IMR-90 (cell line): Measurements from ENCODE around the gene SLFN12L. TPM values are rescaled to one million over a fixed set of nuclear protein-coding genes. Genes with fewer than 3 reads are reported as not detected.

Source experiments
- ATAC-seq: fragments of 200-7000 bp; cut with Tn5 transposase; 2 replicates; pipeline ENCODE4 v1.9.1; 2020; ENCODE audit warnings: low read depth, mild to moderate bottlenecking, moderate library complexity
- BruUV-seq: library from RNA; stranded (reverse); fragments of 400-500 nt; replicated peaks from 2 replicates; lab custom pipeline; 2021; lab: Mats Ljungman, UMichigan
- CTCF ChIA-PET: fragments of 300-600 bp; formaldehyde crosslinking; extraction: SDS; loops from one replicate; lab custom pipeline; 2021; ENCODE audit warnings: antibody characterized with exemption; lab: Yijun Ruan, JAX
- POLR2A ChIA-PET: fragments of 300-600 bp; sonication (Branson Sonifier 250); formaldehyde crosslinking; loops from one replicate; lab custom pipeline; 2022; ENCODE audit warnings: antibody characterized with exemption; ENCODE audit not compliant: unreplicated experiment; lab: Charles Lee
- DNase-seq: peaks from one replicate; pipeline ENCODE4 v3.0.0; 2013
- H2AFZ ChIP-seq: replicated peaks from 2 replicates; pipeline ENCODE3; 2013; ENCODE audit warnings: low read length, mild to moderate bottlenecking; ENCODE audit not compliant: poor library complexity
- H2AK5ac ChIP-seq: 2 replicates; pipeline ENCODE4 v1.6.1; 2013; ENCODE audit warnings: low read depth, low read length, inconsistent platforms
- H2AK9ac ChIP-seq: replicated peaks from 2 replicates; pipeline ENCODE3; 2013; ENCODE audit warnings: mild to moderate bottlenecking, low read depth, low read length, moderate library complexity; ENCODE audit not compliant: poor library complexity
- H2BK120ac ChIP-seq: 2 replicates; pipeline ENCODE4 v1.6.1; 2013; ENCODE audit warnings: low read depth, low read length, inconsistent platforms
- H2BK15ac ChIP-seq: 3 replicates; pipeline ENCODE4 v1.6.1; 2013; ENCODE audit warnings: low read depth, low read length, inconsistent platforms
- H2BK20ac ChIP-seq: 2 replicates; pipeline ENCODE4 v1.6.1; 2013; ENCODE audit warnings: low read depth, mild to moderate bottlenecking, inconsistent platforms, low read length, moderate library complexity
- H2BK5ac ChIP-seq: 2 replicates; pipeline ENCODE4 v1.6.1; 2013; ENCODE audit warnings: mild to moderate bottlenecking, low read depth, low read length, inconsistent platforms; ENCODE audit not compliant: poor library complexity, severe bottlenecking
- H3K14ac ChIP-seq: replicated peaks from 2 replicates; pipeline ENCODE4 v1.6.1; 2013; ENCODE audit warnings: low read depth, low read length, inconsistent platforms
- H3K18ac ChIP-seq: 2 replicates; pipeline ENCODE4 v1.6.1; 2013; ENCODE audit warnings: low read depth, low read length, control low read depth
- H3K23ac ChIP-seq: 2 replicates; pipeline ENCODE4 v1.6.1; 2013; ENCODE audit warnings: low read depth, low read length, inconsistent platforms
- H3K27ac ChIP-seq: 2 replicates; pipeline ENCODE4 v1.5.1; 2013; ENCODE audit warnings: mild to moderate bottlenecking, control low read depth, low read length; ENCODE audit not compliant: insufficient read depth
- H3K27me3 ChIP-seq: 2 replicates; pipeline ENCODE4 v1.6.1; 2013; ENCODE audit warnings: low read length; ENCODE audit not compliant: control insufficient read depth, insufficient read depth
- H3K36me3 ChIP-seq: 2 replicates; pipeline ENCODE4 v1.6.1; 2013; ENCODE audit warnings: low read length, mixed read lengths; ENCODE audit not compliant: control insufficient read depth, insufficient read depth
- H3K4ac ChIP-seq: 2 replicates; pipeline ENCODE4 v1.6.1; 2013; ENCODE audit warnings: low read depth, low read length, inconsistent platforms
- H3K4me1 ChIP-seq: 2 replicates; pipeline ENCODE4 v1.6.1; 2013; ENCODE audit warnings: low read length, mixed read lengths; ENCODE audit not compliant: control insufficient read depth, insufficient read depth
- H3K4me2 ChIP-seq: 2 replicates; pipeline ENCODE4 v1.6.1; 2013; ENCODE audit warnings: low read depth, mild to moderate bottlenecking, control low read depth, low read length, moderate library complexity
- H3K4me3 ChIP-seq: 2 replicates; pipeline ENCODE4 v1.5.1; 2013; ENCODE audit warnings: low read depth, mild to moderate bottlenecking, control low read depth, low read length, moderate library complexity; ENCODE audit not compliant: insufficient read depth
- H3K56ac ChIP-seq: 2 replicates; pipeline ENCODE4 v1.6.1; 2013; ENCODE audit warnings: low read length, inconsistent platforms; ENCODE audit not compliant: insufficient read depth; ENCODE audit errors: extremely low read depth
- H3K79me1 ChIP-seq, 2 experiments: 2 replicates each; pipeline ENCODE4 v1.6.1; 2013; ENCODE audit warnings: low read length in 2 of 2, inconsistent platforms in 1 of 2, low read depth in 1 of 2
- H3K9ac ChIP-seq: 2 replicates; pipeline ENCODE4 v1.6.1; 2013; ENCODE audit warnings: low read depth, low read length, control low read depth
- H3K9me1 ChIP-seq: 2 replicates; pipeline ENCODE4 v1.6.1; 2013; ENCODE audit warnings: low read length, inconsistent platforms; ENCODE audit not compliant: insufficient read depth
- H3K9me3 ChIP-seq: 2 replicates; pipeline ENCODE4 v1.6.1; 2013; ENCODE audit warnings: low read length; ENCODE audit not compliant: control insufficient read depth, insufficient read depth
- H4K20me1 ChIP-seq: 2 replicates; pipeline ENCODE4 v1.6.1; 2013; ENCODE audit warnings: low read length, inconsistent platforms; ENCODE audit not compliant: insufficient read depth
- H4K5ac ChIP-seq: 2 replicates; pipeline ENCODE4 v1.6.1; 2013; ENCODE audit warnings: mild to moderate bottlenecking, low read depth, low read length, control low read depth
- H4K8ac ChIP-seq, 2 experiments: 2 replicates each; pipeline ENCODE4 v1.6.1; 2013; ENCODE audit warnings: low read depth in 2 of 2, low read length in 2 of 2, control low read depth in 1 of 2, inconsistent platforms in 1 of 2
- H4K91ac ChIP-seq: 2 replicates; pipeline ENCODE4 v1.6.1; 2013; ENCODE audit warnings: low read depth, low read length, inconsistent platforms; ENCODE audit not compliant: insufficient read depth
- BHLHE40 ChIP-seq: fragments of 150-350 bp; IDR thresholded peaks from 2 replicates; pipeline ENCODE4 v1.6.1; 2016; ENCODE audit warnings: mild to moderate bottlenecking, low read depth, low read length
- CHD1 ChIP-seq: IDR thresholded peaks from 2 replicates; pipeline ENCODE4 v1.6.1; 2012; ENCODE audit warnings: low read depth, low read length, improper control_type of control experiment
- CTCF ChIP-seq: conservative IDR thresholded peaks from 2 replicates; pipeline ENCODE4 v1.5.1; 2012; ENCODE audit warnings: mild to moderate bottlenecking, low read depth, low read length, improper control_type of control experiment
- MAFK ChIP-seq: IDR thresholded peaks from 2 replicates; pipeline ENCODE4 v1.6.1; 2012; ENCODE audit warnings: low read depth, low read length, improper control_type of control experiment
- POLR2A ChIP-seq: IDR thresholded peaks from 2 replicates; pipeline ENCODE4 v1.6.1; 2012; ENCODE audit warnings: mild to moderate bottlenecking, low read depth, low read length
- RAD21 ChIP-seq: IDR thresholded peaks from 2 replicates; pipeline ENCODE4 v1.6.1; 2012; ENCODE audit warnings: low read length, improper control_type of control experiment
- RCOR1 ChIP-seq: IDR thresholded peaks from 2 replicates; pipeline ENCODE4 v1.6.1; 2012; ENCODE audit warnings: mild to moderate bottlenecking, low read length, improper control_type of control experiment; ENCODE audit not compliant: insufficient replicate concordance
- WGBS, 2 experiments: methylation state at CpG; one replicate each; pipeline versions ENCODE4 v1.1.5 to v1.1.7; 2013; ENCODE audit warnings: missing lambda C conversion rate in 2 of 2; ENCODE audit not compliant: insufficient read length in 1 of 2; ENCODE audit errors: extremely low coverage in 2 of 2; 5-methylcytosine and 5-hydroxymethylcytosine counted together
- dilution Hi-C: fragments of 300-500 bp; cut with HindIII; formaldehyde crosslinking; loops from one replicate; pipeline ENCODE4 v1.14.3; 2018; ENCODE audit warnings: low sequenced_read_pairs; ENCODE audit not compliant: unreplicated experiment
- in situ Hi-C: fragments of 300-500 bp; cut with MboI; formaldehyde crosslinking; loops from 3 replicates; pipeline ENCODE4 v1.14.3; 2019; ENCODE audit warnings: low sequenced_read_pairs, inconsistent platforms, mixed read lengths
- intact Hi-C: fragments of 100-400 bp; cut with micrococcal nuclease; formaldehyde crosslinking; loops from 2 replicates; pipeline ENCODE4 v1.10.0; 2022
- polyA plus RNA-seq, 3 experiments: library from polyadenylated mRNA; depleted of rRNA; stranded (reverse); fragments of >200 nt; gene quantifications; 2 replicates each; pipeline ENCODE4 v1.2.3, GENCODE V29; 2012; ENCODE audit warnings: low replicate concordance in 1 of 3
- total RNA-seq: library from RNA; depleted of rRNA; stranded (reverse); fragments of >200 nt; gene quantifications from 2 replicates; pipeline ENCODE4 v1.2.3, GENCODE V29; 2012

Gene SLFN12L
- total and polyA plus RNA-seq, 2 of the 4 experiments (the other 2 are of a cell fraction), result 0.18 TPM; not detected in 1

GRCh38 chr17:35557353-35557752 is 19.9 kb upstream of the SLFN12L start:
- intact Hi-C loops, result no loop called here
- peaks cover 19% of the 10 kb centered on the region for H3K27me3 ChIP-seq
- ATAC-seq (no peak), DNase-seq (no peak)
- H3K36me3 ChIP-seq, result no peaks in the 10 kb centered on the region
- BruUV-seq, result no TSS peak
- H3K9ac ChIP-seq, result no peak overlapping the region
- no peaks in the 10 kb centered on the region for H4K20me1 ChIP-seq
- dilution Hi-C loops, result no loop called here
- no peak overlapping the region for H2BK20ac ChIP-seq
- no peak overlapping the region for H3K4ac ChIP-seq
- no peak overlapping the region for H2BK15ac ChIP-seq
- no peak overlapping the region for H3K4me3 ChIP-seq
- no peaks in the 10 kb centered on the region for H3K4me1 ChIP-seq
- CTCF ChIA-PET, result no interaction called here
- H3K4me2 ChIP-seq, result no peak overlapping the region
- H4K8ac ChIP-seq, result no peak overlapping the region
- in situ Hi-C loops, result no loop called here
- H2BK120ac ChIP-seq, result no peak overlapping the region
- POLR2A ChIA-PET, result no interaction called here
- no peak overlapping the region for H2AK5ac ChIP-seq
- no peak overlapping the region for H2AK9ac ChIP-seq
- no peak overlapping the region for H3K14ac ChIP-seq
- WGBS, 2 experiments, result no CpG with 5 or more reads among the region's 3 CpGs
- no peaks in the 10 kb centered on the region for H3K79me1 ChIP-seq
- H3K23ac ChIP-seq, result no peak overlapping the region; the same call in 1 of the 2 replicates
- no peak overlapping the region for H2BK5ac ChIP-seq
- no peaks in the 10 kb centered on the region for H3K9me1 ChIP-seq
- no peaks in the 10 kb centered on the region for H3K9me3 ChIP-seq
- no peak overlapping the region for H2AFZ ChIP-seq
- H3K56ac ChIP-seq, result no peak overlapping the region
- H4K91ac ChIP-seq, result no peak overlapping the region
- H4K5ac ChIP-seq, result no peak overlapping the region
- H3K27ac ChIP-seq, result no peak overlapping the region
- no peak overlapping the region for H3K18ac ChIP-seq
- no peak for TF ChIP-seq POLR2A
- TF ChIP-seq RAD21, result no peak
- TF ChIP-seq RCOR1, result no peak
- no peak for TF ChIP-seq MAFK
- no peak for TF ChIP-seq CTCF
- no peak for TF ChIP-seq CHD1
- TF ChIP-seq BHLHE40, result no peak
